ENCODE measurements around the gene SIL1.

Gene SIL1

DNA sequence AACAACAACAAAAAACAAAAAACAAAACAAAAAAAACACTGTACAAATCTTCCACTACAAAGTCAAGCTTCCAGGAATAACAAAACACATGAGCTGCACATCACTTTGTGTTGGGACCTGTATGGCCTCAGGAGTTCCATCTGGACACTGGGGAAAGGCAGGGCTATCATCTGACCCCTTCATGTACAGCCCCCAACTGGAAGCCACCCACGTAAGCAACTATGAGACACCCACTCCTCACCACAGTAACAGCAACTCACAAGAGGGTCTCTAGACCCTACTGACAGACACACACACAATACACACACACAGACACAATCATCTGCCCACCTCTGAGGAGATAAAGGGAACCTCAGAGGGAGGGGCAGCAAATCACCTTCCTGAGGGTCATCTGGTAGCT, 241.4 kb downstream of the SIL1 start:
- ChIA-PET CTCF (interaction anchor here (1.1 to 1.6 kb wide), 3 partner anchors 9 to 18 kb away, joined by 3 to 4 read pairs (median 3); no protein-coding TSS in a partner anchor), POLR2A (no interaction called here)
- no peak overlapping the region for H3K4me3 ChIP-seq (ENCODE audit: control insufficient read depth in 1 of 7, extremely low read depth in 1 of 7, insufficient read depth in 4 of 7, low read depth in 2 of 7, low read length in 6 of 7)
- peaks cover 0 to 8% (median 3%) of the 10 kb centered on the region in 4 experiments for H3K36me3 ChIP-seq (ENCODE audit: control insufficient read depth in 4 of 4, insufficient read depth in 4 of 4, low read length in 3 of 4)
- no peak overlapping the region for H3K27ac ChIP-seq (ENCODE audit: insufficient read depth in 1 of 2, low read depth in 1 of 2, low read length in 2 of 2, poor library complexity in 1 of 2, severe bottlenecking in 2 of 2)
- 100% methylated on average over 1 of the region's 1 CpG for WGBS (ENCODE audit: insufficient coverage)
- DNase-seq, result no peak
- no peaks in the 10 kb centered on the region for H3K9me3 ChIP-seq (ENCODE audit: control extremely low read depth in 1 of 5, control insufficient read depth in 4 of 5, insufficient read depth in 2 of 5, low read depth in 1 of 5, low read length in 4 of 5)
- peaks cover 0 to 28% (median 19%) of the 10 kb centered on the region in 4 experiments for H3K4me1 ChIP-seq (ENCODE audit: control extremely low read depth in 1 of 4, control insufficient read depth in 4 of 4, insufficient read depth in 4 of 4, low read length in 3 of 4)
- no peaks in the 10 kb centered on the region for H3K27me3 ChIP-seq (replicated peaks in 2 of 5; ENCODE audit: control insufficient read depth in 4 of 5, insufficient read depth in 5 of 5, low read length in 4 of 5)

DNA sequence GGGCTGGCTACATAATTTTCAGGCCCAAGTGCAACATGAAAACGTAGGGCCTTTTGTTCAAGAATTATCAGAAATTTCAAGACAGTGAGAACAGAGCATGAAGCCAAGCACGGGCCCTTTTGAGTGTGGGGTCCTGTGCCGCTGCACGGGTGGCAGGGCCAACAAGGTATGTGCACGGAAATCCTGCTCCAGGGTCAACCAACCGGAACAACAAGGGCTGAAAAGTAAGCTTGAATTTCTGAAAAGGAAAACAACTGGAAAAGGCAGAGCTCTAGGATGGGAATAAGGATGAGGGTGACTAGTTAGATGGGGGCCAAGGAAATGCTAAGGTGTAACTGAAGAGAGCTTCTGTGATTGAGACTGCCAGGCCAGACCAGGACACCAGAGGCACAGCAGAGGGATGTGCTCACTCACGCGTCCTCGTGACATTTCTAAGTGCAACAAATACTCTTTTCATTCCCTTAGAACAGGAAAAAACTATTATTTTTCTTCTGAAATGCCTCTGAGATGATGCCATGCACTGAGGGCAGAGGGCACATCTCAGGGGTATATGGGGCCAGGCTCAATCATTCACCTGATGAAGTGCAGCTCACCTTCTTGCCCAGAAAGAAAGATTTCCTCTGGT, 242.4 kb downstream of the SIL1 start:
- CTCF ChIA-PET, result interaction anchor here (0.9 to 3.9 kb wide), 6 partner anchors 8 to 167 kb away, joined by 3 to 21 read pairs (median 4); no protein-coding TSS in a partner anchor
- Histone ChIP-seq H3K4me1 (ENCODE audit: control extremely low read depth in 1 of 4, control insufficient read depth in 4 of 4, insufficient read depth in 4 of 4, low read length in 3 of 4) (peaks cover 0 to 34% (median 21%) of the 10 kb centered on the region in 4 experiments), H3K27ac (ENCODE audit: insufficient read depth in 1 of 2, low read depth in 1 of 2, low read length in 2 of 2, poor library complexity in 1 of 2, severe bottlenecking in 2 of 2) (no peak overlapping the region)

DNA sequence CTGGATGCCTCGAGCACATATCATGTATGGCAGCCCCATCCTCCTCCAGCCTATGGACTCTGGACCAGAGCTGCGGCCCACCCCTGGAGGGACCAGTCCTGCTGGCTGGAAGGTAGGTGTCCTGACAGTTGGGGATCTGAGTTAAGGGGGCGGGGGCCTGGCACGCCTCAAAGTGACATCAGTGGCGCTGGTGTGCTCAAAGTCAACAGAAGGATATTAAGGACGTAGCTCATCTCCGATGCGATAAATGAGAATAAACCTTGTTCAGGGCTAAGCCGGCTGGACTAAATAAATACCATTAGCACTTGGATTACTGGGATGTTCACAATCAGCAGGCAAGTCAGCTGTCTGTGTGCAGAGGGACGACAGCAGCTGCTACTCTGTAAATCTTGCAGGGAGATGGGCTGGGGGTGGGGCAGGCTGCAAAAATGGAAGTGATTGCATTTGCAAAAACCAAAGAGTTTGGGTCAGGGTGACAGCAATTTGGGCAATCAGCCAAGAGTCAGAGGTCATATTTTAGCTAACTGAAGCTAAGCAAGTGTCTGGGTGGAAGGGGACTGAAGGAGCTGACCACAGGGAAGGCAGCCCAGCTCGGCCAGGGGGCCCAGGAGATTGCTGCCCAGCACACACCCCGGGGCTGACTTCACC, 243.0 kb downstream of the SIL1 start:
- no peak for DNase-seq
- CTCF ChIA-PET, result interaction anchor here (0.9 to 3.9 kb wide), 7 partner anchors 8 to 166 kb away, joined by 3 to 21 read pairs (median 4); no protein-coding TSS in a partner anchor
- no peaks in the 10 kb centered on the region for H3K27me3 ChIP-seq (replicated peaks in 2 of 5; ENCODE audit: control insufficient read depth in 4 of 5, insufficient read depth in 5 of 5, low read length in 4 of 5)
- no peaks in the 10 kb centered on the region for H3K9me3 ChIP-seq (ENCODE audit: control extremely low read depth in 1 of 5, control insufficient read depth in 4 of 5, insufficient read depth in 2 of 5, low read depth in 1 of 5, low read length in 4 of 5)
- POLR2A ChIA-PET, result no interaction called here
- no peak overlapping the region for H3K4me3 ChIP-seq (ENCODE audit: control insufficient read depth in 1 of 7, extremely low read depth in 1 of 7, insufficient read depth in 4 of 7, low read depth in 2 of 7, low read length in 6 of 7)
- WGBS (ENCODE audit: insufficient coverage), result 96% methylated on average over 12 of the region's 12 CpGs
- H3K27ac ChIP-seq (ENCODE audit: insufficient read depth in 1 of 2, low read depth in 1 of 2, low read length in 2 of 2, poor library complexity in 1 of 2, severe bottlenecking in 2 of 2), result no peak overlapping the region
- peaks cover 0 to 17% (median 8%) of the 10 kb centered on the region in 4 experiments for H3K36me3 ChIP-seq (ENCODE audit: control insufficient read depth in 4 of 4, insufficient read depth in 4 of 4, low read length in 3 of 4)
- peaks cover 0 to 34% (median 21%) of the 10 kb centered on the region in 4 experiments for H3K4me1 ChIP-seq (ENCODE audit: control extremely low read depth in 1 of 4, control insufficient read depth in 4 of 4, insufficient read depth in 4 of 4, low read length in 3 of 4)

More for the DNA sequence above, 242.4 kb downstream of the SIL1 start:
- WGBS (ENCODE audit: insufficient coverage), result 89% methylated on average over 8 of the region's 9 CpGs
- Histone ChIP-seq H3K4me3 (ENCODE audit: control insufficient read depth in 1 of 7, extremely low read depth in 1 of 7, insufficient read depth in 4 of 7, low read depth in 2 of 7, low read length in 6 of 7) (no peak overlapping the region), H3K9me3 (ENCODE audit: control extremely low read depth in 1 of 5, control insufficient read depth in 4 of 5, insufficient read depth in 2 of 5, low read depth in 1 of 5, low read length in 4 of 5) (no peaks in the 10 kb centered on the region), H3K27me3 (replicated peaks in 2 of 5; ENCODE audit: control insufficient read depth in 4 of 5, insufficient read depth in 5 of 5, low read length in 4 of 5) (no peaks in the 10 kb centered on the region), H3K36me3 (ENCODE audit: control insufficient read depth in 4 of 4, insufficient read depth in 4 of 4, low read length in 3 of 4) (peaks cover 0 to 11% (median 5%) of the 10 kb centered on the region in 4 experiments)
- POLR2A ChIA-PET, result no interaction called here
- no peak for DNase-seq

DNA sequence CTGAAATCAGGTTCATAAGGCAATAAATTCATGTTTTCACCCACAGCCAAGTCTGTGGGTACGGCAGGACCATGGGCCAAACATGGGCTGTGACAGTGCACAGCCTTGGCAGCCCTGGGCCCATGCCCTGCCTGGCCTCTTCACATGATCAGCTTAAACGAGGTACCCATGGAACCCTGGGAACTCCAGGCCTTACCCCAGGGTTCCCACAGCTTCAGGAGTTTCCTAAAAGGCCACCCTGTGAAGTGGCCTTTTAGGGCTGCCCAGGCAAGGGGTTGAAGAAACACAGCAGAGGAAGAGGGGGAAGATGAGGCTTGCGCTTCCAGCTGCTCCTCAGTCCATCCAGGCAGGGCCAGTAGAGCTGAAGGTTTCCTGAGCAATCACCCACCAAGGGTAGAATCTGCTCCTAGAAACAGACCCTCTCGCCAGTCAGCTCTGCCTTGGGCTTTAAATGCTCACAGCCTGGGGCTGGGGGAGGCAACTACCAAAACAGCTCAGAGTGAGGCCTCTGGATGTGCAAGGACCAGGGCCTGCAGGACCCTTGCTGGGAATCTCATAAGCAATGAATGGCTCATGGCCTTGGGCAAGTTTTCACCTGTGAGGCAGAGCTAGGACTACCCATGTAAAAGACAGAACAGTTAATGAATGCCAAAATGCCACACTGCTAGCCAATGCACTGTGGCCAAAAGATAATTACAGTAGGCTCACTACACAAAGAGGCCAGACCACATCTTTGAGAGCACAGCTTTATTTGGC, 243.7 kb downstream of the SIL1 start:
- H3K36me3 ChIP-seq (ENCODE audit: control insufficient read depth in 4 of 4, insufficient read depth in 4 of 4, low read length in 3 of 4), result peaks cover 0 to 21% (median 10%) of the 10 kb centered on the region in 4 experiments
- no peak overlapping the region for H3K4me3 ChIP-seq (ENCODE audit: control insufficient read depth in 1 of 7, extremely low read depth in 1 of 7, insufficient read depth in 4 of 7, low read depth in 2 of 7, low read length in 6 of 7)
- WGBS (ENCODE audit: insufficient coverage), result 84% methylated on average over 4 of the region's 4 CpGs
- peaks cover 0 to 34% (median 21%) of the 10 kb centered on the region in 4 experiments for H3K4me1 ChIP-seq (ENCODE audit: control extremely low read depth in 1 of 4, control insufficient read depth in 4 of 4, insufficient read depth in 4 of 4, low read length in 3 of 4)
- no peaks in the 10 kb centered on the region for H3K27me3 ChIP-seq (replicated peaks in 2 of 5; ENCODE audit: control insufficient read depth in 4 of 5, insufficient read depth in 5 of 5, low read length in 4 of 5)
- DNase-seq, result no peak
- no peak overlapping the region for H3K27ac ChIP-seq (ENCODE audit: insufficient read depth in 1 of 2, low read depth in 1 of 2, low read length in 2 of 2, poor library complexity in 1 of 2, severe bottlenecking in 2 of 2)
- CTCF ChIA-PET, result interaction anchor here (0.6 to 3.9 kb wide), 7 partner anchors 8 to 57 kb away, joined by 3 to 21 read pairs (median 5); no protein-coding TSS in a partner anchor
- no peaks in the 10 kb centered on the region for H3K9me3 ChIP-seq (ENCODE audit: control extremely low read depth in 1 of 5, control insufficient read depth in 4 of 5, insufficient read depth in 2 of 5, low read depth in 1 of 5, low read length in 4 of 5)
- POLR2A ChIA-PET, result interaction anchor here (0.6 kb wide), 1 partner anchor 311 kb away, joined by 3 read pairs; no protein-coding TSS in a partner anchor

DNA sequence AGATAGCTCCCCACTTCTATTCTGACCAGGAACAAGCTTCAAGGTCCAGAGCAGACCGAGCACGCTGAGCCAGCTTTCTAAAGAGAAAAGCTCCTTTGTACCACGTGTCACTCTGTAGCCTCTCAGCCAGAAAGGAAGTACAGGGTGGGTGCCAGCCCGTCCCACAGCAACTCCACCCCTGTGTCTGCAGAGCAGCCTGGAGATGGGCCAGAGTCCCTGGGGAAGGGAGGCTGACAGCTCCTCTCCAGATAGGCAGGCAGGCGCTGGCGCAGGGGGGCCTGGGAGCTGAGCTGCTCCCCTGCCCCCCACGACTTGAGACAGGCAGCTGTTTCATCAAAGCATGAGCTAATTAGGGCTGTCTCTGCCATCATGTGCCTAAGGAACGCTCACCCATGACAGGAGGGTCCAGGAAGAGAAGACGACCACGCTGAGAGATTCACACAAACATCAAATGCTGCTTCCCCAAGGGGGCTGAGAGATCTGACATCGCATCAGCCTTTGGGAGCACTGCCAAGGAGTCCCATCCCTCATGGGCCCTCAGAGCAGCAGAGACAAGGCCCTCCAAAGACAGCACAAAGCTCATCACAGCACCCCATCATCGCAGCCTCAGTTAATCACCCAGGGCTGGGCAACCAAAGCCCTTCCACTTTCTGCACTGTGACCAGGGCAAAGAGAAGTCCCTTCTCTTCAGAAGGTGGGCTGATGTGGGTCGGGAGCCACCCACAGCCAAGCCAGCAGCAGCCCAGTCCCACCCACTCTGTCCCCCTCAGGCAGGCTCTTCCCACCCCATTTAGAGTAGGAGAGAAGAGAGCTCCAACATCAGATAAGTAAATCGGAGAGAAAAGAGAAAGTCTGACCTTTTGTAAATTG, 244.5 kb downstream of the SIL1 start:
- H3K27ac ChIP-seq (ENCODE audit: insufficient read depth in 1 of 2, low read depth in 1 of 2, low read length in 2 of 2, poor library complexity in 1 of 2, severe bottlenecking in 2 of 2), result no peak overlapping the region

DNA sequence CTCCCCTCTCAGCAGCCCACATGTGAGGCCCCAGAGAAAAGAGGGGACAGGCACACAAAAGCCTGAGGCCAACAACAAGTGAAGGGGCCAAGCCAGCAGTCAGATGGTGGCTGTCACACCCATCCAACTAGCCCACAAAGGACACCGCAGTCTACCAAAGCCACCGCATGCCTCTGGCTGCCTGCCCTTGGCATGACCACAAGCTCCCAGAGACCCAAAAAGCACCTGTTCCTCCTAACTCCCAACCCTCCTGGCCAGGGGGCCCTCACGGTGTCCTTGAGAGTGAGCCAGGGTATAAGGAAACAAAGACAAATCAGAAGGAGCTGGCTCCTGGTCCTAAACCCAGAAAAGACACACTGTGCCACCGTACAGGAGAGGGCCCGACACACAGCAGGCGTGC, 245.2 kb downstream of the SIL1 start:
- Histone ChIP-seq H3K4me3 (ENCODE audit: control insufficient read depth in 1 of 7, extremely low read depth in 1 of 7, insufficient read depth in 4 of 7, low read depth in 2 of 7, low read length in 6 of 7) (peak overlapping the region in 1 of 7 experiments; percentile 24), H3K36me3 (ENCODE audit: control insufficient read depth in 4 of 4, insufficient read depth in 4 of 4, low read length in 3 of 4) (peaks cover 0 to 28% (median 17%) of the 10 kb centered on the region in 4 experiments), H3K4me1 (ENCODE audit: control extremely low read depth in 1 of 4, control insufficient read depth in 4 of 4, insufficient read depth in 4 of 4, low read length in 3 of 4) (peaks cover 0 to 34% (median 21%) of the 10 kb centered on the region in 4 experiments), H3K27ac (ENCODE audit: insufficient read depth in 1 of 2, low read depth in 1 of 2, low read length in 2 of 2, poor library complexity in 1 of 2, severe bottlenecking in 2 of 2) (peak overlapping the region in 1 of 2 experiments; percentile 2), H3K9me3 (ENCODE audit: control extremely low read depth in 1 of 5, control insufficient read depth in 4 of 5, insufficient read depth in 2 of 5, low read depth in 1 of 5, low read length in 4 of 5) (no peaks in the 10 kb centered on the region), H3K27me3 (replicated peaks in 2 of 5; ENCODE audit: control insufficient read depth in 4 of 5, insufficient read depth in 5 of 5, low read length in 4 of 5) (no peaks in the 10 kb centered on the region)
- POLR2A ChIA-PET, result interaction anchor here (1.2 kb wide), 1 partner anchor 11 kb away, joined by 3 read pairs; no protein-coding TSS in a partner anchor
- DNase-seq, result peak; percentile 40 to 68 (median 67)
- 0% methylated on average over 4 of the region's 6 CpGs for WGBS (ENCODE audit: insufficient coverage)
- CTCF ChIA-PET, result interaction anchor here (0.6 to 3.9 kb wide), 6 partner anchors 11 to 309 kb away, joined by 3 to 21 read pairs (median 3); no protein-coding TSS in a partner anchor

More for the DNA sequence above, 244.5 kb downstream of the SIL1 start:
- peaks cover 0 to 34% (median 21%) of the 10 kb centered on the region in 4 experiments for H3K4me1 ChIP-seq (ENCODE audit: control extremely low read depth in 1 of 4, control insufficient read depth in 4 of 4, insufficient read depth in 4 of 4, low read length in 3 of 4)
- no peaks in the 10 kb centered on the region for H3K27me3 ChIP-seq (replicated peaks in 2 of 5; ENCODE audit: control insufficient read depth in 4 of 5, insufficient read depth in 5 of 5, low read length in 4 of 5)
- peaks cover 0 to 27% (median 14%) of the 10 kb centered on the region in 4 experiments for H3K36me3 ChIP-seq (ENCODE audit: control insufficient read depth in 4 of 4, insufficient read depth in 4 of 4, low read length in 3 of 4)
- ChIA-PET CTCF (interaction anchor here (0.6 to 3.9 kb wide), 8 partner anchors 11 to 308 kb away, joined by 3 to 21 read pairs (median 3); no protein-coding TSS in a partner anchor), POLR2A (interaction anchor here (0.6 to 1.2 kb wide), 2 partner anchors 10 to 311 kb away, joined by 3 read pairs; no protein-coding TSS in a partner anchor)
- WGBS (ENCODE audit: insufficient coverage), result 12% methylated on average over 12 of the region's 14 CpGs
- peak; percentile 47 to 80 (median 72) for DNase-seq
- no peaks in the 10 kb centered on the region for H3K9me3 ChIP-seq (ENCODE audit: control extremely low read depth in 1 of 5, control insufficient read depth in 4 of 5, insufficient read depth in 2 of 5, low read depth in 1 of 5, low read length in 4 of 5)
- H3K4me3 ChIP-seq (ENCODE audit: control insufficient read depth in 1 of 7, extremely low read depth in 1 of 7, insufficient read depth in 4 of 7, low read depth in 2 of 7, low read length in 6 of 7), result peak overlapping the region in 1 of 7 experiments; percentile 24
